ENCODE measurements around the gene GTF3C5.
"Not testable (repeated sequence)": the region's sequence is repeated elsewhere in the genome, so short reads cannot be mapped to it uniquely, and the experiment has no call there.

Gene GTF3C5

GRCh38 chr9:133068431-133068830, 37.6 kb downstream of the GTF3C5 start:
- no CpG with 5 or more reads among the region's 15 CpGs for WGBS (ENCODE audit: extremely low coverage, insufficient coverage, low lambda C conversion rate)

DNA sequence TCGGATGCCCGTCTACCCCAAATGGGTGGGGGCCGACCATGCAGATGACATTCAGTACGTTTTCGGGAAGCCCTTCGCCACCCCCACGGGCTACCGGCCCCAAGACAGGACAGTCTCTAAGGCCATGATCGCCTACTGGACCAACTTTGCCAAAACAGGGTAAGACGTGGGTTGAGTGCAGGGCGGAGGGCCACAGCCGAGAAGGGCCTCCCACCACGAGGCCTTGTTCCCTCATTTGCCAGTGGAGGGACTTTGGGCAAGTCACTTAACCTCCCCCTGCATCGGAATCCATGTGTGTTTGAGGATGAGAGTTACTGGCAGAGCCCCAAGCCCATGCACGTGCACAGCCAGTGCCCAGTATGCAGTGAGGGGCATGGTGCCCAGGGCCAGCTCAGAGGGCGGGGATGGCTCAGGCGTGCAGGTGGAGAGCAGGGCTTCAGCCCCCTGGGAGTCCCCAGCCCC, 39.7 kb downstream of the GTF3C5 start:
- not testable (repeated sequence) for H3K36me3 ChIP-seq (ENCODE audit: control insufficient read depth, insufficient read depth, low read length); H3K4ac ChIP-seq (ENCODE audit: low read depth, low read length); H4K5ac ChIP-seq (ENCODE audit: low read length); H3K18ac ChIP-seq (ENCODE audit: low read length); H3K56ac ChIP-seq (ENCODE audit: low read length); H2BK15ac ChIP-seq (replicated peaks; ENCODE audit: low read depth); H3K27ac ChIP-seq (ENCODE audit: low read depth, low read length); H2BK120ac ChIP-seq (ENCODE audit: low read depth, low read length); H2BK5ac ChIP-seq (ENCODE audit: low read length); H3K4me1 ChIP-seq (ENCODE audit: control insufficient read depth, low read depth, low read length); H3K79me2 ChIP-seq (ENCODE audit: control insufficient read depth, insufficient read depth, low read length); H3K4me2 ChIP-seq (ENCODE audit: low read length); H3K4me3 ChIP-seq (ENCODE audit: low read length); H2AK5ac ChIP-seq (ENCODE audit: low read length); H4K8ac ChIP-seq (ENCODE audit: low read depth, low read length); DNase-seq; H3K79me1 ChIP-seq (ENCODE audit: low read length); H3K27me3 ChIP-seq (ENCODE audit: insufficient read depth, low read length, poor library complexity); H3K23ac ChIP-seq (ENCODE audit: low read length); H3K9ac ChIP-seq (ENCODE audit: low read length)
- WGBS (ENCODE audit: extremely low coverage, insufficient coverage, low lambda C conversion rate), result no CpG with 5 or more reads among the region's 17 CpGs

More at GRCh38 chr9:133068431-133068830, 37.6 kb downstream of the GTF3C5 start:
- H2BK5ac ChIP-seq (ENCODE audit: low read length); H3K18ac ChIP-seq (ENCODE audit: low read length); H4K8ac ChIP-seq (ENCODE audit: low read depth, low read length); H3K79me1 ChIP-seq (ENCODE audit: low read length); H2AK5ac ChIP-seq (ENCODE audit: low read length); H3K4ac ChIP-seq (ENCODE audit: low read depth, low read length); H4K5ac ChIP-seq (ENCODE audit: low read length); H3K4me1 ChIP-seq (ENCODE audit: control insufficient read depth, low read depth, low read length); H3K27ac ChIP-seq (ENCODE audit: low read depth, low read length); H3K4me2 ChIP-seq (ENCODE audit: low read length); DNase-seq; H3K79me2 ChIP-seq (ENCODE audit: control insufficient read depth, insufficient read depth, low read length); H3K27me3 ChIP-seq (ENCODE audit: insufficient read depth, low read length, poor library complexity); H3K23ac ChIP-seq (ENCODE audit: low read length); H3K56ac ChIP-seq (ENCODE audit: low read length); H2BK15ac ChIP-seq (replicated peaks; ENCODE audit: low read depth); H3K36me3 ChIP-seq (ENCODE audit: control insufficient read depth, insufficient read depth, low read length); H3K9ac ChIP-seq (ENCODE audit: low read length); H2BK120ac ChIP-seq (ENCODE audit: low read depth, low read length); H3K4me3 ChIP-seq (ENCODE audit: low read length): not testable (repeated sequence)

- H4K8ac ChIP-seq (ENCODE audit: low read depth, low read length); H3K23ac ChIP-seq (ENCODE audit: low read length); H3K4ac ChIP-seq (ENCODE audit: low read depth, low read length); H3K4me3 ChIP-seq (ENCODE audit: low read length); H2BK15ac ChIP-seq (replicated peaks; ENCODE audit: low read depth); H3K79me1 ChIP-seq (ENCODE audit: low read length); H2BK5ac ChIP-seq (ENCODE audit: low read length); H3K4me2 ChIP-seq (ENCODE audit: low read length); H3K27ac ChIP-seq (ENCODE audit: low read depth, low read length); H3K4me1 ChIP-seq (ENCODE audit: control insufficient read depth, low read depth, low read length); H4K5ac ChIP-seq (ENCODE audit: low read length); H3K79me2 ChIP-seq (ENCODE audit: control insufficient read depth, insufficient read depth, low read length); H3K18ac ChIP-seq (ENCODE audit: low read length); DNase-seq; H3K27me3 ChIP-seq (ENCODE audit: insufficient read depth, low read length, poor library complexity); H3K56ac ChIP-seq (ENCODE audit: low read length); H2AK5ac ChIP-seq (ENCODE audit: low read length); H2BK120ac ChIP-seq (ENCODE audit: low read depth, low read length); H3K36me3 ChIP-seq (ENCODE audit: control insufficient read depth, insufficient read depth, low read length); H3K9ac ChIP-seq (ENCODE audit: low read length): not testable (repeated sequence)
- no CpG with 5 or more reads among the region's 31 CpGs for WGBS (ENCODE audit: extremely low coverage, insufficient coverage, low lambda C conversion rate)
These were observed 40.2 kb downstream of the GTF3C5 start for GRCh38 chr9:133070985-133071384.

- Histone ChIP-seq H4K8ac (ENCODE audit: low read depth, low read length) (no peak overlapping the region), H3K9ac (ENCODE audit: low read length) (no peak overlapping the region), H3K27ac (ENCODE audit: low read depth, low read length) (no peak overlapping the region), H2BK5ac (ENCODE audit: low read length) (no peak overlapping the region), H3K4me3 (ENCODE audit: low read length) (no peak overlapping the region), H4K5ac (ENCODE audit: low read length) (no peak overlapping the region), H3K23ac (ENCODE audit: low read length) (no peak overlapping the region), H3K4ac (ENCODE audit: low read depth, low read length) (no peak overlapping the region), H3K27me3 (ENCODE audit: insufficient read depth, low read length, poor library complexity) (no peaks in the 10 kb centered on the region), H2BK15ac (replicated peaks; ENCODE audit: low read depth) (no peak overlapping the region), H2AK5ac (ENCODE audit: low read length) (no peak overlapping the region), H3K4me1 (ENCODE audit: control insufficient read depth, low read depth, low read length) (no peaks in the 10 kb centered on the region), H3K36me3 (ENCODE audit: control insufficient read depth, insufficient read depth, low read length) (no peaks in the 10 kb centered on the region), H3K18ac (ENCODE audit: low read length) (no peak overlapping the region), H3K4me2 (ENCODE audit: low read length) (no peak overlapping the region), H3K79me1 (ENCODE audit: low read length) (no peaks in the 10 kb centered on the region), H2BK120ac (ENCODE audit: low read depth, low read length) (no peak overlapping the region), H3K56ac (ENCODE audit: low read length) (no peak overlapping the region), H3K79me2 (ENCODE audit: control insufficient read depth, insufficient read depth, low read length) (no peaks in the 10 kb centered on the region)
- DNase-seq, result no peak
- WGBS (ENCODE audit: extremely low coverage, insufficient coverage, low lambda C conversion rate), result no CpG with 5 or more reads among the region's 33 CpGs
These were observed 40.8 kb downstream of the GTF3C5 start for GRCh38 chr9:133071484-133072150.

GRCh38 chr9:133072210-133072609, 41.4 kb downstream of the GTF3C5 start:
- H2BK120ac ChIP-seq (ENCODE audit: low read depth, low read length); H3K9ac ChIP-seq (ENCODE audit: low read length); H3K36me3 ChIP-seq (ENCODE audit: control insufficient read depth, insufficient read depth, low read length); H2BK5ac ChIP-seq (ENCODE audit: low read length); H3K18ac ChIP-seq (ENCODE audit: low read length); DNase-seq; H2BK15ac ChIP-seq (replicated peaks; ENCODE audit: low read depth); H4K5ac ChIP-seq (ENCODE audit: low read length); H3K4me1 ChIP-seq (ENCODE audit: control insufficient read depth, low read depth, low read length); H3K79me1 ChIP-seq (ENCODE audit: low read length); H3K23ac ChIP-seq (ENCODE audit: low read length); H3K4me3 ChIP-seq (ENCODE audit: low read length); H4K8ac ChIP-seq (ENCODE audit: low read depth, low read length); H3K56ac ChIP-seq (ENCODE audit: low read length); H3K4me2 ChIP-seq (ENCODE audit: low read length); H3K27ac ChIP-seq (ENCODE audit: low read depth, low read length); H3K79me2 ChIP-seq (ENCODE audit: control insufficient read depth, insufficient read depth, low read length); H3K4ac ChIP-seq (ENCODE audit: low read depth, low read length); H2AK5ac ChIP-seq (ENCODE audit: low read length); H3K27me3 ChIP-seq (ENCODE audit: insufficient read depth, low read length, poor library complexity): not testable (repeated sequence)
- WGBS (ENCODE audit: extremely low coverage, insufficient coverage, low lambda C conversion rate), result no CpG with 5 or more reads among the region's 5 CpGs

Data from mesendoderm (in vitro differentiated cells).